Peyer's patch (tissue), 4 donors: ENCODE measurements around the gene COX8C.

Experiments used
- POLR2A ChIP-seq, 2 donors: fragments of 450-650 bp; IDR thresholded peaks; one replicate each; pipeline ENCODE4 v1.5.1; 2017; ENCODE audit warnings: antibody characterized with exemption in 2 of 2, mild to moderate bottlenecking in 2 of 2, moderate library complexity in 2 of 2
- TF ChIP-seq, protein P1 (sequence below), 6 experiments: fragments of 450-650 bp in 4 of 6; fragments of 200-600 bp in 2 of 6; sonication (generic) in 1 of 6; IDR thresholded peaks; one replicate each; pipeline ENCODE4 v1.5.1; 2017 to 2019; ENCODE audit warnings: antibody characterized with exemption in 6 of 6, mild to moderate bottlenecking in 3 of 6, moderate library complexity in 1 of 6

DNA sequence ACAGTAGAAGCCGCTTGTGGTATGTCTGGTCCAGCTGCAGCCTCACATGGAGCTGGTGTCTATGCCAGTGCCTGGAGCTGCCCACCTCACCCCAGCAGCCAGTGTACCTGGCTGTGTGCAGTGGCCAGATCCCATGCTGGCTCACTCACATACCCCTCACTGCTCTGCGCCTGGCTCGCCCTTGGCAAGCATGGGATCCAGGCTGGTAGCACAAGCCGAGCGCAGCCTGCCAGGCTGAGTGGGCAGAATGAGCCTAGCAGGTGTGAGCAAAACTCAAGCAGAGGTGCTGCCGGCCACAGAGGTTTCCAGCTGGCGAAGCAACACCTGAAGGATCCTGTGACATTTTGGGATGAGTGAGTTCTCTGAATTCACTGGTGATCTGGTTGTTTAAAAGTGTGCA lies 9.1 kb upstream of the COX8C start:
- TF ChIP-seq, protein P1, sequence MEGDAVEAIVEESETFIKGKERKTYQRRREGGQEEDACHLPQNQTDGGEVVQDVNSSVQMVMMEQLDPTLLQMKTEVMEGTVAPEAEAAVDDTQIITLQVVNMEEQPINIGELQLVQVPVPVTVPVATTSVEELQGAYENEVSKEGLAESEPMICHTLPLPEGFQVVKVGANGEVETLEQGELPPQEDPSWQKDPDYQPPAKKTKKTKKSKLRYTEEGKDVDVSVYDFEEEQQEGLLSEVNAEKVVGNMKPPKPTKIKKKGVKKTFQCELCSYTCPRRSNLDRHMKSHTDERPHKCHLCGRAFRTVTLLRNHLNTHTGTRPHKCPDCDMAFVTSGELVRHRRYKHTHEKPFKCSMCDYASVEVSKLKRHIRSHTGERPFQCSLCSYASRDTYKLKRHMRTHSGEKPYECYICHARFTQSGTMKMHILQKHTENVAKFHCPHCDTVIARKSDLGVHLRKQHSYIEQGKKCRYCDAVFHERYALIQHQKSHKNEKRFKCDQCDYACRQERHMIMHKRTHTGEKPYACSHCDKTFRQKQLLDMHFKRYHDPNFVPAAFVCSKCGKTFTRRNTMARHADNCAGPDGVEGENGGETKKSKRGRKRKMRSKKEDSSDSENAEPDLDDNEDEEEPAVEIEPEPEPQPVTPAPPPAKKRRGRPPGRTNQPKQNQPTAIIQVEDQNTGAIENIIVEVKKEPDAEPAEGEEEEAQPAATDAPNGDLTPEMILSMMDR (IDR thresholded peaks at IDR 0.05), result no peak
- no peak for TF ChIP-seq POLR2A (IDR thresholded peaks at IDR 0.05)
